Ishikawa (cell line): ENCODE data around the gene DECR2.

Source experiments
- CEBPB ChIP-seq: IDR thresholded peaks from 2 replicates; pipeline ENCODE4 v1.6.1; 2012
- CREB1 ChIP-seq: IDR thresholded peaks from 2 replicates; pipeline ENCODE4 v1.6.1; 2012; ENCODE audit warnings: low read depth
- EGR1 ChIP-seq: IDR thresholded peaks from 2 replicates; pipeline ENCODE4 v1.6.1; 2012
- EP300 ChIP-seq: IDR thresholded peaks from 2 replicates; pipeline ENCODE4 v1.6.1; 2012; ENCODE audit warnings: borderline replicate concordance
- FOXM1 ChIP-seq: IDR thresholded peaks from 2 replicates; pipeline ENCODE4 v1.6.1; 2012; ENCODE audit warnings: low read depth, borderline replicate concordance
- MAX ChIP-seq: IDR thresholded peaks from 2 replicates; pipeline ENCODE4 v1.6.1; 2012
- NFIC ChIP-seq: IDR thresholded peaks from 2 replicates; pipeline ENCODE4 v1.6.1; 2012
- RAD21 ChIP-seq: IDR thresholded peaks from 2 replicates; pipeline ENCODE4 v1.6.1; 2012; ENCODE audit warnings: low read depth
- REST ChIP-seq: IDR thresholded peaks from 2 replicates; pipeline ENCODE4 v1.6.1; 2012; ENCODE audit warnings: low read depth, mild to moderate bottlenecking
- TAF1 ChIP-seq: IDR thresholded peaks from 2 replicates; pipeline ENCODE4 v1.6.1; 2012; ENCODE audit warnings: low read depth, mild to moderate bottlenecking
- TCF12 ChIP-seq: IDR thresholded peaks from 2 replicates; pipeline ENCODE4 v1.6.1; 2012; ENCODE audit warnings: low read depth
- TEAD4 ChIP-seq: IDR thresholded peaks from 2 replicates; pipeline ENCODE4 v1.6.1; 2012
- USF1 ChIP-seq: IDR thresholded peaks from 2 replicates; pipeline ENCODE4 v1.6.1; 2012
- YY1 ChIP-seq: IDR thresholded peaks from 2 replicates; pipeline ENCODE4 v1.6.1; 2012; ENCODE audit warnings: low read depth
- ZBTB7A ChIP-seq: IDR thresholded peaks from 2 replicates; pipeline ENCODE4 v1.6.1; 2012; ENCODE audit warnings: low read depth

The DECR2 gene

GRCh38 chr16:371515-372301 lies 30.0 kb upstream of the DECR2 start:
- TF ChIP-seq RAD21, result no peak
- TF ChIP-seq CEBPB, result no peak
- TF ChIP-seq EP300, result no peak
- TF ChIP-seq CREB1, result no peak
- no peak for TF ChIP-seq MAX
- no peak for TF ChIP-seq TAF1
- no peak for TF ChIP-seq TCF12
- TF ChIP-seq EGR1, result no peak
- no peak for TF ChIP-seq REST
- no peak for TF ChIP-seq FOXM1
- TF ChIP-seq YY1, result no peak
- no peak for TF ChIP-seq USF1
- TF ChIP-seq TEAD4, result no peak
- TF ChIP-seq ZBTB7A, result no peak
- TF ChIP-seq NFIC, result no peak

- TF ChIP-seq USF1, result no peak
- TF ChIP-seq EGR1, result no peak
- no peak for TF ChIP-seq EP300
- TF ChIP-seq REST, result no peak
- TF ChIP-seq YY1, result no peak
- no peak for TF ChIP-seq CEBPB
- no peak for TF ChIP-seq MAX
- TF ChIP-seq TAF1, result no peak
- no peak for TF ChIP-seq ZBTB7A
- TF ChIP-seq TCF12, result no peak
- no peak for TF ChIP-seq NFIC
- TF ChIP-seq TEAD4, result no peak
Observed at GRCh38 chr16:372302-372983, 29.2 kb upstream of the DECR2 start.

GRCh38 chr16:373020-373598 lies 28.6 kb upstream of the DECR2 start:
- no peak for TF ChIP-seq RAD21
- TF ChIP-seq TAF1, result no peak
- TF ChIP-seq YY1, result no peak
- no peak for TF ChIP-seq MAX
- no peak for TF ChIP-seq USF1
- no peak for TF ChIP-seq CEBPB
- no peak for TF ChIP-seq FOXM1

GRCh38 chr16:373848-374615 lies 27.7 kb upstream of the DECR2 start:
- TF ChIP-seq REST, result no peak
- TF ChIP-seq MAX, result no peak
- TF ChIP-seq EGR1, result no peak
- no peak for TF ChIP-seq TAF1
- TF ChIP-seq NFIC, result no peak
